Tibial artery (tissue), 4 donors: ENCODE data around the gene COL18A1.

Experiments
- DNase-seq, 2 donors: peaks; one replicate each; pipeline ENCODE4 v3.0.0-alpha.2; 2019
- H3K27ac ChIP-seq, 2 donors: fragments of 200-600 bp; sonication (generic) in 1 of 2; 1 replicate in 1 of 2; 2 replicates in 1 of 2; pipeline ENCODE4 v1.5.1; 2018 to 2019; ENCODE audit warnings: mild to moderate bottlenecking in 1 of 2
- H3K27me3 ChIP-seq, 2 donors: fragments of 200-600 bp; sonication (generic) in 1 of 2; one replicate each; pipeline versions ENCODE4 v1.5.1 to v1.6.0; 2016 to 2019
- H3K36me3 ChIP-seq, 3 donors: fragments of 200-600 bp; sonication (generic) in 2 of 3; one replicate each; pipeline ENCODE4 v1.5.1; 2016 to 2019; ENCODE audit warnings: mild to moderate bottlenecking in 2 of 3
- H3K4me1 ChIP-seq, 4 donors: fragments of 200-600 bp; sonication (generic) in 2 of 4; 1 replicate in 3 of 4; 2 replicates in 1 of 4; pipeline ENCODE4 v1.5.1; 2016 to 2019
- H3K4me3 ChIP-seq, 2 donors: fragments of 200-600 bp; sonication (generic) in 1 of 2; 1 replicate in 1 of 2; 2 replicates in 1 of 2; pipeline ENCODE4 v1.5.1; 2018 to 2019; ENCODE audit warnings: mild to moderate bottlenecking in 2 of 2
- H3K9me3 ChIP-seq, 3 donors: fragments of 200-600 bp; sonication (generic) in 1 of 3; one replicate each; pipeline ENCODE4 v1.5.1; 2016 to 2019
- CTCF ChIP-seq, 2 experiments: fragments of 200-600 bp in 1 of 2; fragments of 450-650 bp in 1 of 2; IDR thresholded peaks; one replicate each; pipeline ENCODE4 v1.5.1; 2017 to 2019; ENCODE audit warnings: antibody characterized with exemption in 2 of 2, mild to moderate bottlenecking in 1 of 2, moderate library complexity in 1 of 2
- intact Hi-C: fragments of 100-400 bp; cut with DNase I; formaldehyde crosslinking; loops from one replicate; pipeline ENCODE4 v1.15.0; 2023; ENCODE audit warnings: low total_unique reads

COL18A1 gene

GRCh38 chr21:45521241-45521640 lies 116.3 kb downstream of the COL18A1 start:
- peaks cover 0 to 35% (median 29%) of the 10 kb centered on the region in 3 donors for H3K9me3 ChIP-seq
- H3K4me3 ChIP-seq: no peak overlapping the region
- intact Hi-C loops: loop anchor here (10.0 kb wide), 1 partner anchor 594 kb away; no protein-coding TSS in a partner anchor
- no peak for TF ChIP-seq CTCF (IDR thresholded peaks at IDR 0.05)
- H3K36me3 ChIP-seq: peaks cover 5 to 14% (median 14%) of the 10 kb centered on the region in 3 donors
- H3K4me1 ChIP-seq: no peaks in the 10 kb centered on the region
- H3K27ac ChIP-seq: no peak overlapping the region
- no peaks in the 10 kb centered on the region for H3K27me3 ChIP-seq
- DNase-seq: no peak

- no peak for TF ChIP-seq CTCF (IDR thresholded peaks at IDR 0.05)
- H3K9me3 ChIP-seq: peaks cover 0 to 35% (median 29%) of the 10 kb centered on the region in 3 donors
Observed at GRCh38 chr21:45522381-45522780, 117.4 kb downstream of the COL18A1 start.

GRCh38 chr21:45522986-45523385 lies 118.0 kb downstream of the COL18A1 start:
- Histone ChIP-seq H3K4me3 (no peak overlapping the region), H3K36me3 (peaks cover 5 to 14% (median 14%) of the 10 kb centered on the region in 3 donors), H3K27ac (no peak overlapping the region), H3K27me3 (no peaks in the 10 kb centered on the region), H3K9me3 (peaks cover 0 to 35% (median 29%) of the 10 kb centered on the region in 3 donors), H3K4me1 (no peaks in the 10 kb centered on the region)
- intact Hi-C loops: loop anchor here (10.0 kb wide), 1 partner anchor 592 kb away; no protein-coding TSS in a partner anchor
- no peak for TF ChIP-seq CTCF (IDR thresholded peaks at IDR 0.05)
- DNase-seq: peak in 1 of 2 donors; percentile 31

More at GRCh38 chr21:45522381-45522780, 117.4 kb downstream of the COL18A1 start:
- Histone ChIP-seq H3K4me1 (no peaks in the 10 kb centered on the region), H3K4me3 (no peak overlapping the region), H3K36me3 (peaks cover 5 to 14% (median 14%) of the 10 kb centered on the region in 3 donors), H3K27me3 (no peaks in the 10 kb centered on the region), H3K27ac (no peak overlapping the region)
- intact Hi-C loops: loop anchor here (10.0 kb wide), 1 partner anchor 592 kb away; no protein-coding TSS in a partner anchor
- no peak for DNase-seq

- Histone ChIP-seq H3K4me3 (no peak overlapping the region), H3K27ac (no peak overlapping the region), H3K27me3 (no peaks in the 10 kb centered on the region), H3K36me3 (peaks cover 5 to 14% (median 14%) of the 10 kb centered on the region in 3 donors), H3K4me1 (no peaks in the 10 kb centered on the region), H3K9me3 (peaks cover 0 to 32% (median 24%) of the 10 kb centered on the region in 3 donors)
- intact Hi-C loops: loop anchor here (10.0 kb wide), 1 partner anchor 591 kb away; no protein-coding TSS in a partner anchor
- DNase-seq: peak in 1 of 2 donors; percentile 63
- TF ChIP-seq CTCF (IDR thresholded peaks at IDR 0.05): no peak
Observed at GRCh38 chr21:45523411-45524101, 118.6 kb downstream of the COL18A1 start.

- no peak for TF ChIP-seq CTCF (IDR thresholded peaks at IDR 0.05)
- no peaks in the 10 kb centered on the region for H3K27me3 ChIP-seq
- DNase-seq: no peak
- intact Hi-C loops: loop anchor here (10.0 kb wide), 1 partner anchor 590 kb away; no protein-coding TSS in a partner anchor
- H3K36me3 ChIP-seq: peaks cover 5 to 15% (median 14%) of the 10 kb centered on the region in 3 donors
- H3K4me3 ChIP-seq: no peak overlapping the region
- no peaks in the 10 kb centered on the region for H3K4me1 ChIP-seq
- no peak overlapping the region for H3K27ac ChIP-seq
- H3K9me3 ChIP-seq: peaks cover 0 to 21% (median 12%) of the 10 kb centered on the region in 3 donors
Observed at GRCh38 chr21:45524756-45525152, 119.8 kb downstream of the COL18A1 start.
